Bronchial epithelial cell (primary cell): ENCODE measurements around the gene SYMPK. TPM values are rescaled to one million over a fixed set of nuclear protein-coding genes. Genes with fewer than 3 reads are reported as not detected.

Experiments used
- DNase-seq: peaks from one replicate; pipeline ENCODE4 v3.0.0-alpha.2; 2010; ENCODE audit warnings: low read depth
- FAIRE-seq: peaks from 2 replicates; lab custom pipeline; 2011; peaks lifted over from hg19 to GRCh38; lab: Jason Lieb, UNC
- H3K27me3 ChIP-seq: 2 replicates; pipeline ENCODE4 v1.5.1; 2011; ENCODE audit warnings: low read length; ENCODE audit not compliant: control insufficient read depth, insufficient read depth
- H3K36me3 ChIP-seq: 2 replicates; pipeline ENCODE4 v1.5.1; 2011; ENCODE audit warnings: low read length; ENCODE audit not compliant: control insufficient read depth, insufficient read depth
- H3K4me3 ChIP-seq: 2 replicates; pipeline ENCODE4 v1.5.1; 2011; ENCODE audit warnings: mild to moderate bottlenecking, low read depth, low read length, control low read depth
- total RNA-seq: library from RNA; depleted of rRNA; stranded (reverse); fragments of >200 nt; gene quantifications from 2 replicates; pipeline ENCODE4 v1.2.1, GENCODE V29; 2014
- TF ChIP-seq, protein P1 (sequence below): IDR thresholded peaks from 2 replicates; pipeline ENCODE4 v1.5.1; 2011; ENCODE audit warnings: mild to moderate bottlenecking, moderate library complexity, low read length, control low read depth, inconsistent platforms; ENCODE audit not compliant: insufficient read depth, severe bottlenecking

SYMPK gene
- total RNA-seq, 1 donor from 2014 or later = 27.9 TPM

DNA sequence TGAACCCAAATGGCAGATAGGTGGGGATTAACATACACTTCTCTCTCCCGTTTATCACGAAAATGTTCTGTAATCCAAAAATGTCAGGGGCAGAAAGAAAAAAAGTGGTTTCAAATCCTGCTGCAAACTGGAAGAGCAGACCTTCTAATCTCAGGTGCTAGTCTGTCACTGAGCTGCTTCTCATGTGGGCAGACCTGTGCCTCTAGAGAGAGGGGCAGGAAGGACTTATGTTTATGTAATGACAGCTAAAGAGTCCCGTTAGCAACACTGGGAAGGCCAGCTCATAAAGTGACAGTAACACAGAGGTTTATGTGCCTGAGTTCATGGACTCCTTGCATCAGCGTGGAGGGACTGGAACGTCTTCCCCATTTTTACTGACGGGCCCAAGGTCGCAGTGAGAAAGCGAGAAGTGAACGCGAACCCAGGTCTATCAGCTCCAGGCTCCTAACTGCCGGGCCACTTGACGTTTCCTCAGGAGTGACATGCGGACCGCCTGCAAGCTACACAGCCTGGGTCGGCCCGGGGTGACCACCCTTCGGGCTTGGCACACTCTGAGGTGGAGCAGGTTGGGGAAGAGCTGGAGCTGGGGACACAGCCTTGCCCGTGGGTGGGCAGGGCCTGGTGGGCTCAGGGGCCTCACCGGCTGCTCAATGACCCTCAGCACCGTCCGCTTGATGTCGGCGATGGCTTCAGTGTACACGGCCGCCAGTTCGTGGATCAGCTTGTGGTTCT is 38.2 kb downstream of the SYMPK start:
- Histone ChIP-seq H3K36me3 (peaks cover 51% of the 10 kb centered on the region), H3K27me3 (no peaks in the 10 kb centered on the region), H3K4me3 (no peak overlapping the region)
- TF ChIP-seq, protein P1, sequence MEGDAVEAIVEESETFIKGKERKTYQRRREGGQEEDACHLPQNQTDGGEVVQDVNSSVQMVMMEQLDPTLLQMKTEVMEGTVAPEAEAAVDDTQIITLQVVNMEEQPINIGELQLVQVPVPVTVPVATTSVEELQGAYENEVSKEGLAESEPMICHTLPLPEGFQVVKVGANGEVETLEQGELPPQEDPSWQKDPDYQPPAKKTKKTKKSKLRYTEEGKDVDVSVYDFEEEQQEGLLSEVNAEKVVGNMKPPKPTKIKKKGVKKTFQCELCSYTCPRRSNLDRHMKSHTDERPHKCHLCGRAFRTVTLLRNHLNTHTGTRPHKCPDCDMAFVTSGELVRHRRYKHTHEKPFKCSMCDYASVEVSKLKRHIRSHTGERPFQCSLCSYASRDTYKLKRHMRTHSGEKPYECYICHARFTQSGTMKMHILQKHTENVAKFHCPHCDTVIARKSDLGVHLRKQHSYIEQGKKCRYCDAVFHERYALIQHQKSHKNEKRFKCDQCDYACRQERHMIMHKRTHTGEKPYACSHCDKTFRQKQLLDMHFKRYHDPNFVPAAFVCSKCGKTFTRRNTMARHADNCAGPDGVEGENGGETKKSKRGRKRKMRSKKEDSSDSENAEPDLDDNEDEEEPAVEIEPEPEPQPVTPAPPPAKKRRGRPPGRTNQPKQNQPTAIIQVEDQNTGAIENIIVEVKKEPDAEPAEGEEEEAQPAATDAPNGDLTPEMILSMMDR = no peak
- DNase-seq = no peak
- no peak for FAIRE-seq

DNA sequence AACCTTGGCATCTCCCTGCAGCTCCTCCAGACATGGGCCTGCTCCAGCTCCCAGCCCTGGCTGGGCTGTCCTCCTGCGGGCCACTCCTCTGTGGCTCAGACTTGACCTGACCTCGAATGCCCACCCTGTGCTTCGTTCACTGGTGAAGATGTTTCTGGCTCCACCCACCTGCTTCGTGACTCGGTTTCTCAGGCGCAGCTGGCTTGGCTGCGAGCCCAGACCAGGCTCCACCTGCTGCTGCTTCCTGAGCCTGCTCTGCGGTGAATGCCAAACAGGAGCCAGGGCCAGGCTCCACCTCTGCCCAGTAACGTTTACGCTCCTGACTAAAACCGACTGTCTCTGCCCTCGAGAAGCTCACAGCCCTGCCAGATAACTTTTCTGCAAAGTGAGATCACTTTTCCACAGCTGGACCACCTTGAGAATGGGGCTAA is 38.9 kb downstream of the SYMPK start:
- TF ChIP-seq, protein P1 = no peak
- peaks cover 49% of the 10 kb centered on the region for H3K36me3 ChIP-seq
- no peak overlapping the region for H3K4me3 ChIP-seq
- no peak for FAIRE-seq
- peak; percentile 39 for DNase-seq
- H3K27me3 ChIP-seq = no peaks in the 10 kb centered on the region

DNA sequence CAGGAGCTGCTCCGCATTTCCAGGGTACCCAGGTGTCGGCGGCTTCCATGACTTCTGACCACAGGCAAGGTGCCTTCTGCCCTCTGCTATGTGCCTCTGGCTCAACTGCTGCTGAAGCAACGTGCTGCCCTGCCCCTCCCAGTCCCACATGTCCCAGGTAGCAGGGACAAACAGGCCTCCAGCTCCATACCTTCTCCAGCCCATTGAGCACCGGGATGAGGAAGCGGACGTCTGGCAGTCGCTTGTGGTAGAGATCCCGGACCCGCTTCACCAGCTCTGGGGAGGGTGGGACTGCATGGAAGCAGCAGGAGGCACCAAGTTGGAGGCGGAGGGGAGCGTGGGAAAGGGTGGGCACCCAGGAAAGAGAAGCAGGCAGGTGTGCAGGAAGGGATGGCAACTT is 39.8 kb downstream of the SYMPK start:
- TF ChIP-seq, protein P1 = no peak
- FAIRE-seq = no peak
- Histone ChIP-seq H3K4me3 (no peak overlapping the region), H3K27me3 (no peaks in the 10 kb centered on the region), H3K36me3 (peaks cover 43% of the 10 kb centered on the region)
- DNase-seq = no peak

DNA sequence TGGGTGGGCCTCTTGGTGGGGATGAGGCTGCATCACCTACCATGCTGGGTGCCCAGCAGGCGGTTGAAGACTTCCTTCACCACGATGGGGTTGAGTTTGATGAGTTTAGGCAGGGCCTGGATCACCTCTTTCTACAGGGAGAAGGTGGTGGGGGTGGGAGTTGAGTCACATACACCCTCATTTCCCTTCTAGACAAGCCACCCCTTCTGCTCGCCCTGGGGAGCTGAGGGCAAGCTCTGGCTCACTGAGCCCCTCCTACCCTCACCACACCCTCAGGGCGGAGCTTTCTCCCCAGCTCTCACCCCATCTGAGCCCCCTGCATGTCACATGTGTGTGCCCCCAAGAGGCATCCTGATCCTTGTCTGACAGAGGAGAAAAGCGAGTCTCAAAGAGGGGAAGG is 40.2 kb downstream of the SYMPK start:
- Histone ChIP-seq H3K4me3 (no peak overlapping the region), H3K27me3 (no peaks in the 10 kb centered on the region), H3K36me3 (peaks cover 39% of the 10 kb centered on the region)
- TF ChIP-seq, protein P1 = no peak
- DNase-seq (peak; percentile 14), FAIRE-seq (no peak)

DNA sequence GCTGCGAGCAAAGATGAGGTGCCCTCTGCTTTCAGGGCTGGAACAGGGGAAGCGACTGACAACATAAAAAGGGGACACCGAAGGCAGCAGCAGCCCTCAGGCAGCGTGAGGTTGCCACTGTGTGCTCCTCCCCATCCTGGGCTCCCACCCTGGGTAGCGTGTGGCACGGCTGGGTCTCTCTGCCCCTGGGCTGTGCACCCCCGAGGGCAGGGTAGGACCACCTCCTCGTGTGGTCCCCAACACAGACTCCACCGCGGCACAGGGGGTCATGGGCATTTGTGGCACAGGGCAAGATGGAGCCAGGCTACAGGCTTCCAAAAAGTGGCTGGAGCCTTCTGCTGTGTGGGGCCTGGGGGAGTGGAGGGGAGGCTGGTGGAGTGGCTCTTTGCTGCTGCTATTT is 41.4 kb downstream of the SYMPK start:
- Histone ChIP-seq H3K36me3 (peaks cover 30% of the 10 kb centered on the region), H3K4me3 (no peak overlapping the region), H3K27me3 (no peaks in the 10 kb centered on the region)
- TF ChIP-seq, protein P1 = no peak
- DNase-seq = no peak
- FAIRE-seq = no peak
